ENCODE results near the gene CCDC192. TPM values are rescaled to one million over a fixed set of nuclear protein-coding genes. Genes with fewer than 3 reads are reported as not detected.

CCDC192 gene
- total and polyA plus RNA-seq, 2 of the 4 experiments (the other 2 are of a cell fraction) = not detected

DNA sequence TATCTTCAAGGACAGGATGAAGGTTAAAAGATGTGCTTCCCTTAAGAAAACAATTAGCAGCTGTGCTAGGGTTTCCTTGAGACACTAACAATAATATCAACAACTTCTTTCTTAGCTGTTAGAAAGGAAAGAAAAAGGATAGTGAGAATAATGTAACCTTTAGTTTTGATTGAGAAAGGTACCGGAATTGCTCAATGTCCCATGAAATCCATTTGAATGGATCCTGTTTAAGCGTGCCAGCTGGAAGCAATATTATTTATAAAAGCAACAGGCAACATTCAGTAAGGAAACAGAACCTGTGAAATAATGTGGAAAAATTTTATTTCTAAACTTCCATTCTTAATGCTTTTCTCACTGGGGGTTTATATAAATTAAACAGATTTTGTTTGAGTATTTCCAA, 120.9 kb downstream of the CCDC192 start:
- no peaks in the 10 kb centered on the region for H3K9me1 ChIP-seq (ENCODE audit: insufficient read depth, low read length)
- no peak overlapping the region for H3K14ac ChIP-seq (replicated peaks; ENCODE audit: low read depth, low read length)
- no peak overlapping the region for H3K4me3 ChIP-seq (ENCODE audit: insufficient read depth, low read depth, low read length)
- ChIA-PET POLR2A (ENCODE audit: unreplicated experiment) (no interaction called here), CTCF (no interaction called here)
- H3K4me2 ChIP-seq (ENCODE audit: low read depth, low read length) = no peak overlapping the region
- H2AFZ ChIP-seq (replicated peaks; ENCODE audit: low read length, poor library complexity) = no peak overlapping the region
- H3K9ac ChIP-seq (ENCODE audit: low read depth, low read length) = no peak overlapping the region
- no peak overlapping the region for H3K56ac ChIP-seq (ENCODE audit: extremely low read depth, insufficient read depth, low read length)
- H2BK15ac ChIP-seq (ENCODE audit: low read depth, low read length) = no peak overlapping the region
- H3K4ac ChIP-seq (ENCODE audit: low read depth, low read length) = no peak overlapping the region
- no peaks in the 10 kb centered on the region for H3K79me1 ChIP-seq (ENCODE audit: low read depth in 1 of 2, low read length in 2 of 2)
- no peaks in the 10 kb centered on the region for H3K27me3 ChIP-seq (ENCODE audit: control insufficient read depth, insufficient read depth, low read length)
- intact Hi-C loops (cut with micrococcal nuclease) = no loop called here
- H4K8ac ChIP-seq (ENCODE audit: low read depth in 2 of 2, low read length in 2 of 2) = no peak overlapping the region
- in situ Hi-C loops (cut with MboI; ENCODE audit: low sequenced_read_pairs) = no loop called here
- no peak overlapping the region for H2AK5ac ChIP-seq (ENCODE audit: low read depth, low read length)
- TF ChIP-seq RAD21 (IDR thresholded peaks at IDR 0.05; ENCODE audit: low read length) = no peak
- no peak for TF ChIP-seq RCOR1 (IDR thresholded peaks at IDR 0.05; ENCODE audit: insufficient replicate concordance, low read length)
- TF ChIP-seq CHD1 (IDR thresholded peaks at IDR 0.05; ENCODE audit: low read depth, low read length) = no peak
- TF ChIP-seq MAZ (IDR thresholded peaks at IDR 0.05; ENCODE audit: borderline replicate concordance, low read depth, low read length) = no peak
- TF ChIP-seq SMC3 (IDR thresholded peaks at IDR 0.05; ENCODE audit: low read depth, low read length) = no peak
- no peak for TF ChIP-seq BHLHE40 (IDR thresholded peaks at IDR 0.05; ENCODE audit: low read depth, low read length)
- TF ChIP-seq NFE2L2 (IDR thresholded peaks at IDR 0.05; ENCODE audit: low read depth, low read length) = no peak
- no peak for TF ChIP-seq POLR2A (IDR thresholded peaks at IDR 0.05; ENCODE audit: low read depth, low read length)
- no peak for TF ChIP-seq MXI1 (IDR thresholded peaks at IDR 0.05; ENCODE audit: borderline replicate concordance, low read depth, low read length)
- no peak for TF ChIP-seq FOS (IDR thresholded peaks at IDR 0.05; ENCODE audit: low read depth, low read length)
- TF ChIP-seq CEBPB (IDR thresholded peaks at IDR 0.05; ENCODE audit: low read depth, low read length) = no peak
- TF ChIP-seq, protein P1, sequence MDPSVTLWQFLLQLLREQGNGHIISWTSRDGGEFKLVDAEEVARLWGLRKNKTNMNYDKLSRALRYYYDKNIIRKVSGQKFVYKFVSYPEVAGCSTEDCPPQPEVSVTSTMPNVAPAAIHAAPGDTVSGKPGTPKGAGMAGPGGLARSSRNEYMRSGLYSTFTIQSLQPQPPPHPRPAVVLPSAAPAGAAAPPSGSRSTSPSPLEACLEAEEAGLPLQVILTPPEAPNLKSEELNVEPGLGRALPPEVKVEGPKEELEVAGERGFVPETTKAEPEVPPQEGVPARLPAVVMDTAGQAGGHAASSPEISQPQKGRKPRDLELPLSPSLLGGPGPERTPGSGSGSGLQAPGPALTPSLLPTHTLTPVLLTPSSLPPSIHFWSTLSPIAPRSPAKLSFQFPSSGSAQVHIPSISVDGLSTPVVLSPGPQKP (IDR thresholded peaks at IDR 0.05; ENCODE audit: borderline replicate concordance, low read depth, low read length) = no peak
- TF ChIP-seq CTCF (conservative IDR thresholded peaks at IDR 0.05; ENCODE audit: low read depth, low read length) = no peak
- TF ChIP-seq, protein P2, sequence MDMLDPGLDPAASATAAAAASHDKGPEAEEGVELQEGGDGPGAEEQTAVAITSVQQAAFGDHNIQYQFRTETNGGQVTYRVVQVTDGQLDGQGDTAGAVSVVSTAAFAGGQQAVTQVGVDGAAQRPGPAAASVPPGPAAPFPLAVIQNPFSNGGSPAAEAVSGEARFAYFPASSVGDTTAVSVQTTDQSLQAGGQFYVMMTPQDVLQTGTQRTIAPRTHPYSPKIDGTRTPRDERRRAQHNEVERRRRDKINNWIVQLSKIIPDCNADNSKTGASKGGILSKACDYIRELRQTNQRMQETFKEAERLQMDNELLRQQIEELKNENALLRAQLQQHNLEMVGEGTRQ (IDR thresholded peaks at IDR 0.05; ENCODE audit: low read depth, low read length) = no peak
- TF ChIP-seq MAFK (IDR thresholded peaks at IDR 0.05; ENCODE audit: low read depth, low read length) = no peak
- TF ChIP-seq RFX5 (IDR thresholded peaks at IDR 0.05; ENCODE audit: low read depth, low read length) = no peak
- H2AK9ac ChIP-seq (replicated peaks; ENCODE audit: low read depth, low read length, poor library complexity) = no peak overlapping the region
- no CpG with 5 or more reads among the region's 2 CpGs for WGBS, 2 experiments (ENCODE audit: extremely low coverage in 2 of 2, insufficient read length in 1 of 2)
- DNase-seq (no peak), ATAC-seq (ENCODE audit: low read depth) (no peak)
- H4K91ac ChIP-seq (ENCODE audit: insufficient read depth, low read depth, low read length) = no peak overlapping the region
- H2BK5ac ChIP-seq (ENCODE audit: low read depth, low read length, poor library complexity, severe bottlenecking) = no peak overlapping the region
- BruUV-seq (replicated peaks) = no TSS peak
- no peak overlapping the region for H4K5ac ChIP-seq (ENCODE audit: low read depth, low read length)
- dilution Hi-C loops (cut with HindIII; ENCODE audit: low sequenced_read_pairs, unreplicated experiment) = no loop called here
- no peak overlapping the region for H3K23ac ChIP-seq (ENCODE audit: low read depth, low read length)
- no peak overlapping the region for H2BK20ac ChIP-seq (ENCODE audit: low read depth, low read length)
- no peaks in the 10 kb centered on the region for H3K9me3 ChIP-seq (ENCODE audit: control insufficient read depth, insufficient read depth, low read length)
- no peak overlapping the region for H3K27ac ChIP-seq (ENCODE audit: insufficient read depth, low read length)
- no peak overlapping the region for H3K18ac ChIP-seq (ENCODE audit: low read depth, low read length)
- H4K20me1 ChIP-seq (ENCODE audit: insufficient read depth, low read length) = no peaks in the 10 kb centered on the region
- H3K36me3 ChIP-seq (ENCODE audit: control insufficient read depth, insufficient read depth, low read length) = no peaks in the 10 kb centered on the region
- no peak overlapping the region for H2BK120ac ChIP-seq (ENCODE audit: low read depth, low read length)
- no peaks in the 10 kb centered on the region for H3K4me1 ChIP-seq (ENCODE audit: control insufficient read depth, insufficient read depth, low read length)

All from IMR-90 (cell line).